ENCODE measurements around the gene SLC9C1.
A peak's percentile ranks its signal among the peaks of the same experiment; 100 is the strongest.
"Not testable (repeated sequence)": the region's sequence is repeated elsewhere in the genome, so short reads cannot be mapped to it uniquely, and the experiment has no call there.

Gene SLC9C1

DNA sequence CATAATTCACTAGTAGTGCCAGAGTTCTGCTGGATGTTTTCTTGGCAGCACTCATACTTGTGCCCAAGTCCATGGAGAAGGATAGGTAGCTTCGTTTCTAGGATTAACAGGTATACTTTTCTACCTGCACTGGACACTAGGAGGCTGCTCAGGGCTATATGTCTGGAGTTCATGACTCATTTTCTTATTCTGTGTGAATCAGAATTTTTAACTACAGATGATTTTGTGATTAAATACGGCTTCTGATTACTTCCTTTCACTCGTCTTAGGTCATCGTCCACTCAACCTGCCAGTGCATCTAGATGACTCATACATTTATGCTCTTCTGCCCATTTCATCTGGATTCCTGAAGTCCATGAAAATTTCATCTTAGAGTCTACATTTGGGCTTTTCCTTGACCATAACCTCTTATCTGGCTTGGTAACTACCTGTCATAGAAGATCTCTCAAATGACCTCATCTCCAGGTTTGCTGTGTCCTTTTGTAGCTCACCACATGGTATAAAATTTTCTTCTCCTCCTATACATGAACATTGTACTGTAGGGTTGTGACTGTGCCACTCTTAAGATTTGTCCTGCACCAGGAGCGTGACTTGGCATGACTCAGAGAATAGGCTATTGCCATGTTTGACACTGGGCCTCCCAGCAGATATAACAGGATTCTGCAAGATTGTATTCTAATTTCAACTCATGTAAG, 94.2 kb downstream of the SLC9C1 start:
- peaks cover 2% of the 10 kb centered on the region for H3K9me3 ChIP-seq (ENCODE audit: control insufficient read depth, low read length)
- no peak overlapping the region for H3K27ac ChIP-seq (ENCODE audit: insufficient read depth, low read depth, low read length, poor library complexity, severe bottlenecking)
- 91 to 97% methylated on average over 5 of the region's 5 CpGs for WGBS, 2 experiments
- no peaks in the 10 kb centered on the region for H3K36me3 ChIP-seq (ENCODE audit: control insufficient read depth, insufficient read depth, low read length)
- H3K27me3 ChIP-seq (ENCODE audit: control insufficient read depth, insufficient read depth, low read length, poor library complexity, severe bottlenecking): no peaks in the 10 kb centered on the region
- no peak overlapping the region for H3K4me3 ChIP-seq (ENCODE audit: insufficient read depth, low read depth, low read length)
- H3K4me1 ChIP-seq (ENCODE audit: control insufficient read depth, insufficient read depth, low read length): peaks cover 3% of the 10 kb centered on the region

DNA sequence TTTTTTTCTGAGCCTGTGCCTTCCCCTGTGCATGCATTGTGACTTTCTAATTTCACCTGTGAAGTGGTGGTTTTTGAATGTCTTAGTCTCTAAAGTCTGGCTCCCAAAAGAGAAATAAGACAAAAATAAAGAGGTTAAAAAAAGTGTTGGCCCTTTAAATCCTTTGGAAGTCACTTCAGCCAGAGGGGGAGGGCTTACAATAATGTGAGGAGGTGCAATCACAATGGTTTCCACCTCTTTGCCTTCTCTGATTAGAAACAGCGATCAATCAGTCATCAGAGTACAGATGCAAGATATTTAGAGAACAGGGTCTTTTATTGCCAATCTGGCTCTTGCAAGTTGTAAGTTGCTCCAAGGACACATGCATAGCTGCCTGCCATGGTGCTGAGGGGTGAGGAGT, 96.9 kb downstream of the SLC9C1 start:
- 60 to 81% methylated on average over 1 of the region's 1 CpG for WGBS, 2 experiments
- Histone ChIP-seq H3K27me3 (ENCODE audit: control insufficient read depth, insufficient read depth, low read length, poor library complexity, severe bottlenecking) (no peaks in the 10 kb centered on the region), H3K36me3 (ENCODE audit: control insufficient read depth, insufficient read depth, low read length) (no peaks in the 10 kb centered on the region), H3K4me3 (ENCODE audit: insufficient read depth, low read depth, low read length) (no peak overlapping the region), H3K4me1 (ENCODE audit: control insufficient read depth, insufficient read depth, low read length) (peaks cover 3% of the 10 kb centered on the region), H3K9me3 (ENCODE audit: control insufficient read depth, low read length) (peaks cover 2% of the 10 kb centered on the region), H3K27ac (ENCODE audit: insufficient read depth, low read depth, low read length, poor library complexity, severe bottlenecking) (no peak overlapping the region)

DNA sequence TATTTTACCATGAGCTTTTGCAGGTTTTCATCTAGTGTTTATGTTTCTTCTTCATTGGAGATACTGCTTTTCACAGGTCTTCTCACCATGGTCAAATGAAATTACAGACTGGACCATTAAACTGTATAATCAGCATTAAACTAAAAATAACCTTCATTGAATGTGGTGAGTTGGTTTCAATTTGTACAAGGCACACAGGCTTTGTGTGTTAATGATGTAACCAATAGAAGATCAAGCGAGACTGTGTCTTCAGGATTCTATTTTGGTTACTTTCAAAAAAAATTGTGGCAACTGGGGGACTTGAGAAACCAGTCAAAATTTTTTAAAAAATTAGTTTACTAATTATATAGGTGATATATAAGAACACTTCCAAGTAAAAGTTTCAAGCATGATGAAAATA, 106.7 kb downstream of the SLC9C1 start:
- no peaks in the 10 kb centered on the region for H3K9me3 ChIP-seq (ENCODE audit: control insufficient read depth, low read length)
- H3K27me3 ChIP-seq (ENCODE audit: control insufficient read depth, insufficient read depth, low read length, poor library complexity, severe bottlenecking): no peaks in the 10 kb centered on the region
- WGBS, 2 experiments: 86 to 95% methylated on average over 1 of the region's 1 CpG
- H3K36me3 ChIP-seq (ENCODE audit: control insufficient read depth, insufficient read depth, low read length): no peaks in the 10 kb centered on the region
- no peak overlapping the region for H3K4me3 ChIP-seq (ENCODE audit: insufficient read depth, low read depth, low read length)
- no peak overlapping the region for H3K27ac ChIP-seq (ENCODE audit: insufficient read depth, low read depth, low read length, poor library complexity, severe bottlenecking)
- H3K4me1 ChIP-seq (ENCODE audit: control insufficient read depth, insufficient read depth, low read length): no peaks in the 10 kb centered on the region

DNA sequence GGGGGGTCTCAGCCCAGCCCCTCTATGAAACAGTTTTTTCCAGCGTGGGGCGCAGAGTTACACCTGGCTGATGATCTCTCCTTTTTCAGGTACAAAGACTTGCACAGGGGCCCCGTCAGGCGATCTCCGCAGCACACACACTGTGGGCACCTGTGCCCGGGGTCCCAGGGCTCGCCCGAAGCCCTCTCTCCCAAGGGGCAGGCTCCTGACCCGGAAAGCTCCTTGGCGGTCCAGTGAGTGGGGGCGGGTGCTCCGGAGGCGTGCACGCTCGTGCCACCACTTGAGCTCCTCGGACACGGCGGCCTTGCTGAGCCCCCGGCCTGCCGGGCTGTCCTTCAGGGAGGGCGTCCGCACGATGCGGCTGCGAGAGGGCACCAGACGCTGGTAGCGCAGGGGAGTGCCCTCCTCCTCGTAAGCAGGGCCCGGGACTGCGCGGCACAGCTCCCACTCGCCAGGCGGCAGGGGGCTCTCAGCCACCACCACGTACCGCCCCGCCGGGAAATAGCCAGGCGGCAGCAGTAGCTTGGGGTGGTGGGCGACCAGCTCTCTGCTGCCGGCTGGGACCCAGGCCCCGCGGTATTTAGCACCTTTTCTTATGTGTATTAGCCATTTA, 108.5 kb downstream of the SLC9C1 start:
- H3K9me3 ChIP-seq (ENCODE audit: control insufficient read depth, low read length); H3K27ac ChIP-seq (ENCODE audit: insufficient read depth, low read depth, low read length, poor library complexity, severe bottlenecking); H3K4me1 ChIP-seq (ENCODE audit: control insufficient read depth, insufficient read depth, low read length); H3K27me3 ChIP-seq (ENCODE audit: control insufficient read depth, insufficient read depth, low read length, poor library complexity, severe bottlenecking); H3K36me3 ChIP-seq (ENCODE audit: control insufficient read depth, insufficient read depth, low read length): not testable (repeated sequence)
- WGBS, 2 experiments: 17 to 24% methylated on average over 22 to 35 of the region's 42 CpGs
- H3K4me3 ChIP-seq (ENCODE audit: insufficient read depth, low read depth, low read length): peak overlapping the region; percentile 23

DNA sequence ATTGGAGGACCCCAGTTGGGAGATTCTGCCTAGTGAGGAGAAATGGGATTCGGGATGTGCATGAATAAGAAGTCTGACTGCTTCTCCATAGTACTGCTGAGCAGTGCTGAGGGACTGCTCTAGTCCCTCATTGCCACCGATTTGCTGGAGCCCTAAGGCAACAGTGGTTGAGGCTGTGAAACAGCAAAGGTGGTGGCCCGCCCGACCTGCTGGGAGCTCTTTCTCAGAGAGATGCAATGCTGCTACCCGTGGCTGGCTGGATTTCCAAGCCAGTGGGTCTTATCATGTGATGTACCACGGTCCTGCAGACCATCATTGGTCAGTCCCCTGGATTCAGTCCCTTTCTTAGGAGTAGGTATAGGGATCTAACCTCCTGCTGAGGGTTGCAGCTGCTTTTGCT, 118.4 kb downstream of the SLC9C1 start:
- no peaks in the 10 kb centered on the region for H3K4me1 ChIP-seq (ENCODE audit: control insufficient read depth, insufficient read depth, low read length)
- WGBS, 2 experiments: 92 to 93% methylated on average over 6 of the region's 6 CpGs

DNA sequence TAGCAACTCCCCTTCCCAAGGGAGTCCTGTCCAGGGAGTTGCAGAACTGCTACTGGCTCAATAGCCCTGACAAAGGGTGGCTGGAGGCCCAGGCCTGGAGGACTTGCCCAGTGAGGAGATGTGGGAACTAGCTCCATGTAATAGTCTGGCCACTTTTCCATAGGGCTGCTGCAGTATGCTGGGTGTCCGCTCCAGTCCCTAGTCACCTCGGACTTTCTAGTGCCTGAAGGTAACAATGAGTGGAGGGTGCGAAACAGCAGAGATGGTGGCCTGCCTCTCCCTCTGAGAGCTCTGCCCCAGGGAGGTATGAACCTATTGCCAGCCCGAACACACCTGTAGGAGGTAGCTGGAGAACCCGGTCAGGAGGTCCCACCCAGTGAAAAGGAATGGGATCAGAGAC, 119.0 kb downstream of the SLC9C1 start:
- Histone ChIP-seq H3K27ac (ENCODE audit: insufficient read depth, low read depth, low read length, poor library complexity, severe bottlenecking) (no peak overlapping the region), H3K4me1 (ENCODE audit: control insufficient read depth, insufficient read depth, low read length) (no peaks in the 10 kb centered on the region), H3K4me3 (ENCODE audit: insufficient read depth, low read depth, low read length) (no peak overlapping the region), H3K27me3 (ENCODE audit: control insufficient read depth, insufficient read depth, low read length, poor library complexity, severe bottlenecking) (no peaks in the 10 kb centered on the region), H3K9me3 (ENCODE audit: control insufficient read depth, low read length) (no peaks in the 10 kb centered on the region), H3K36me3 (ENCODE audit: control insufficient read depth, insufficient read depth, low read length) (no peaks in the 10 kb centered on the region)
- WGBS, 2 experiments: 93 to 95% methylated on average over 5 of the region's 5 CpGs

More for the DNA sequence above, 118.4 kb downstream of the SLC9C1 start:
- Histone ChIP-seq H3K4me3 (ENCODE audit: insufficient read depth, low read depth, low read length) (no peak overlapping the region), H3K27ac (ENCODE audit: insufficient read depth, low read depth, low read length, poor library complexity, severe bottlenecking) (no peak overlapping the region), H3K27me3 (ENCODE audit: control insufficient read depth, insufficient read depth, low read length, poor library complexity, severe bottlenecking) (no peaks in the 10 kb centered on the region), H3K9me3 (ENCODE audit: control insufficient read depth, low read length) (no peaks in the 10 kb centered on the region), H3K36me3 (ENCODE audit: control insufficient read depth, insufficient read depth, low read length) (no peaks in the 10 kb centered on the region)

DNA sequence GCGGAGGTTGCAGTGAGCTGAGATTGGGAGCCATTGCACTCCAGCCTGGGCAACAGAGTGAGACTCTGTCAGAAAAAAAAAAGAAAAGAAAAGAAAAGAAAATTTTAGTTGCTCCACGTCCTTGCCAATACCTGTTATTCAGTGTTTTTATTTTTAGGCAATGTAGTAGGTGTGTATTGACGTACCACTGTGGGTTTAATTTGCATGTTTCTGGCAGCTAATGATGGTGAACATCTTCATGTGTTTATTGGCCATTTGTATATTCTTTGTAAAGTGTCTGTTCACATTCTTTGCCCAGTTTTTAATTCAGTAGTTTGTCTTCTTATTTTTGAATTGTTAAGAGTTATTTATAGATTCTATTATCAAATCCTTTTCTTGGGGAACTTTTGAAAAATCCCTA, 122.9 kb downstream of the SLC9C1 start:
- Histone ChIP-seq H3K27me3 (ENCODE audit: control insufficient read depth, insufficient read depth, low read length, poor library complexity, severe bottlenecking) (no peaks in the 10 kb centered on the region), H3K4me3 (ENCODE audit: insufficient read depth, low read depth, low read length) (no peak overlapping the region), H3K36me3 (ENCODE audit: control insufficient read depth, insufficient read depth, low read length) (no peaks in the 10 kb centered on the region), H3K9me3 (ENCODE audit: control insufficient read depth, low read length) (no peaks in the 10 kb centered on the region), H3K4me1 (ENCODE audit: control insufficient read depth, insufficient read depth, low read length) (no peaks in the 10 kb centered on the region), H3K27ac (ENCODE audit: insufficient read depth, low read depth, low read length, poor library complexity, severe bottlenecking) (no peak overlapping the region)
- WGBS, 2 experiments: 96% methylated on average over 3 of the region's 3 CpGs

DNA sequence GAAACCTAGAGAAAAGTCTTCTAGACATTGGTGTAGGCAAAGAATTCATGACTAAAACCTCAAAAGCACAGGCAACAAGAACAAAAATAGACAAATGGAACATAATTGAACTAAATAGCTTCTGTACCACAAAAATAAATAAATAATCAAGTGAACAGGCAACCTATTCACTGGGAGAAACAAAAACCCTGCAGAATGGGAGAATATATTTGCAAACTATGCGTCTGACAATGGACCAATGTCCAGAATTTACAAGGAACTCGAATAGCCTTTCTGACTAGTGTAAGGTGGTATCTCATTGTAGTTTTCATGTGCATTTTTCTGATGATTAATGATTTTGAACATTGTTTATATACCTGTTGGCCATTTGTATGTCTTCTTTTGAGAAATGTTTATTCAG, 124.0 kb downstream of the SLC9C1 start:
- no peaks in the 10 kb centered on the region for H3K27me3 ChIP-seq (ENCODE audit: control insufficient read depth, insufficient read depth, low read length, poor library complexity, severe bottlenecking)
- H3K36me3 ChIP-seq (ENCODE audit: control insufficient read depth, insufficient read depth, low read length): no peaks in the 10 kb centered on the region
- WGBS, 2 experiments: 93 to 94% methylated on average over 2 of the region's 2 CpGs
- H3K9me3 ChIP-seq (ENCODE audit: control insufficient read depth, low read length): no peaks in the 10 kb centered on the region
- H3K27ac ChIP-seq (ENCODE audit: insufficient read depth, low read depth, low read length, poor library complexity, severe bottlenecking): no peak overlapping the region
- H3K4me3 ChIP-seq (ENCODE audit: insufficient read depth, low read depth, low read length): no peak overlapping the region
- no peaks in the 10 kb centered on the region for H3K4me1 ChIP-seq (ENCODE audit: control insufficient read depth, insufficient read depth, low read length)

DNA sequence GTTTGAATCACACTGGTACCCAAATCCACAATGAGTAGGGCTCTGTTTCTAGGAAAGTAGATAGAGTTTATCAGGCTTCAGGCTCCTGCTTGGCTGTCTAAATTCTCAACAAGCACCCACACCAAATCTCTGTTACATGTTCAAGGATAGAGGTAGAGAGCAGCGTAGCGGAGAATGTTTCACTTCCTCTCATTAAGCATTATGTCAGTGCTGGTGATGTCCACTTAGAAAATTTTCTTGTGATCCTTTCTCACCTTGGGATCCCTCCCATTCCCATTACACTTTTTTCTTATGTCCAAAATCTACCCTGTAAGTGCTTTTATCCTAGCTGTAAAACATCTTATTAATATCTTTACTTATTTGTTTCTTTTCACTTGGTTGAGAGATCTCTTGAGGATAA, 126.3 kb downstream of the SLC9C1 start:
- Histone ChIP-seq H3K4me1 (ENCODE audit: control insufficient read depth, insufficient read depth, low read length) (no peaks in the 10 kb centered on the region), H3K27ac (ENCODE audit: insufficient read depth, low read depth, low read length, poor library complexity, severe bottlenecking) (no peak overlapping the region), H3K36me3 (ENCODE audit: control insufficient read depth, insufficient read depth, low read length) (no peaks in the 10 kb centered on the region), H3K27me3 (ENCODE audit: control insufficient read depth, insufficient read depth, low read length, poor library complexity, severe bottlenecking) (no peaks in the 10 kb centered on the region), H3K4me3 (ENCODE audit: insufficient read depth, low read depth, low read length) (no peak overlapping the region), H3K9me3 (ENCODE audit: control insufficient read depth, low read length) (no peaks in the 10 kb centered on the region)
- WGBS, 2 experiments: 88 to 98% methylated on average over 2 of the region's 2 CpGs

DNA sequence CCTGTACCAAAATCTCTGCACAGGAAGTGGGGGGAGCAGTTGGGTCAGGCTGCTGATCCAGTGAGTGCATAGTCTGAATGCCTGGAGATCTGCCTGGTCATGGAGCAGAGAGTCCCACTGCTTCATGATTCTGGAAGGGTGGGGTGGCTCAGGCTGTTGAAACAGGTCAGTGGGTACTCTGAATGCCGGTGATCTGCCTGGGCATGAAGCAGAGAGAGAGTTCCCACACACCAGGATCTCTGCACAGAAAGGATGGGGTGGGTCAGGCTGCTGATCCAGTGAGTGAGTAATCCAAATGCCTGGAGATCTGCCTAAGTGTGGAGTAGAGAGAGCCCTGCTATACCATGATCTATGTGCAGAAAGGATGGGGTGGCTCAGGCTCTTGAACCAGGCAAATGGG, 144.9 kb downstream of the SLC9C1 start:
- Histone ChIP-seq H3K27me3 (ENCODE audit: control insufficient read depth, insufficient read depth, low read length, poor library complexity, severe bottlenecking) (no peaks in the 10 kb centered on the region), H3K4me1 (ENCODE audit: control insufficient read depth, insufficient read depth, low read length) (no peaks in the 10 kb centered on the region), H3K36me3 (ENCODE audit: control insufficient read depth, insufficient read depth, low read length) (no peaks in the 10 kb centered on the region), H3K4me3 (ENCODE audit: insufficient read depth, low read depth, low read length) (no peak overlapping the region), H3K9me3 (ENCODE audit: control insufficient read depth, low read length) (no peaks in the 10 kb centered on the region), H3K27ac (ENCODE audit: insufficient read depth, low read depth, low read length, poor library complexity, severe bottlenecking) (no peak overlapping the region)
- 98 to 100% methylated on average over 1 of the region's 1 CpG for WGBS, 2 experiments
